K562 (cell line): ENCODE measurements around the gene LRRC4C. TPM values are rescaled to one million over a fixed set of nuclear protein-coding genes. Genes with fewer than 3 reads are reported as not detected.

ENCODE experiments used
- ATAC-seq: fragments of 200-7000 bp; cut with Tn5 transposase; 3 replicates; pipeline ENCODE4 v1.9.1; 2020; ENCODE audit warnings: moderate library complexity
- BruUV-seq: library from RNA; stranded (reverse); fragments of 400-500 nt; replicated peaks from 2 replicates; lab custom pipeline; 2021; lab: Mats Ljungman, UMichigan
- CTCF ChIA-PET: fragments of 300-600 bp; formaldehyde crosslinking; extraction: SDS; loops from one replicate; lab custom pipeline; 2021; ENCODE audit warnings: low intra/inter-chr PET ratio; lab: Yijun Ruan, JAX
- POLR2A ChIA-PET: fragments of 300-600, 350-650 bp; sonication (Branson Sonifier 250); formaldehyde crosslinking; extraction: SDS; loops from one replicate; lab custom pipeline; 2021; ENCODE audit warnings: antibody characterized with exemption, inconsistent platforms; lab: Yijun Ruan, JAX
- DNase-seq, 4 experiments: peaks; one replicate each; pipeline versions ENCODE4 v3.0.0 to v3.0.0-alpha.2; 2011 to 2018; ENCODE audit warnings: low spot score in 3 of 4, mixed read lengths in 3 of 4; ENCODE audit errors: extremely low read depth in 1 of 4
- FAIRE-seq: peaks from 2 replicates; lab custom pipeline; 2011; peaks lifted over from hg19 to GRCh38; lab: Jason Lieb, UNC
- H2AFZ ChIP-seq: 2 replicates; pipeline ENCODE4 v1.6.0; 2011; ENCODE audit warnings: low read depth, low read length, control low read depth, inconsistent platforms
- H3K27ac ChIP-seq: fragments of 200-600 bp; 3 replicates; pipeline ENCODE4 v1.8.0; 2011; ENCODE audit warnings: low read depth, mild to moderate bottlenecking, control low read depth, inconsistent platforms, low read length, moderate library complexity, mixed read lengths; ENCODE audit errors: extremely low read depth
- H3K27me3 ChIP-seq, 2 experiments: fragments of 300-600 bp in 1 of 2; 2 replicates in 1 of 2; 3 replicates in 1 of 2; pipeline versions ENCODE4 v1.6.0 to v1.8.0; 2011; ENCODE audit warnings: inconsistent platforms in 2 of 2, low read length in 2 of 2, mild to moderate bottlenecking in 1 of 2, mixed read lengths in 1 of 2, moderate library complexity in 1 of 2; ENCODE audit not compliant: control insufficient read depth in 2 of 2, insufficient read depth in 2 of 2
- H3K36me3 ChIP-seq: fragments of 300-600 bp; 3 replicates; pipeline ENCODE4 v1.8.0; 2011; ENCODE audit warnings: mild to moderate bottlenecking, low read length, inconsistent platforms; ENCODE audit not compliant: control insufficient read depth, insufficient read depth
- H3K4me1 ChIP-seq, 2 experiments: fragments of 200-600 bp in 1 of 2; replicated peaks in 1 of 2; 2 replicates in 1 of 2; 3 replicates in 1 of 2; pipeline versions ENCODE4 v1.5.1 to v1.8.0; 2011; ENCODE audit warnings: inconsistent platforms in 2 of 2, low read length in 2 of 2, mild to moderate bottlenecking in 1 of 2, mixed read lengths in 1 of 2, moderate library complexity in 1 of 2; ENCODE audit not compliant: control insufficient read depth in 2 of 2, insufficient read depth in 2 of 2
- H3K4me2 ChIP-seq: 2 replicates; pipeline ENCODE4 v1.6.1; 2011; ENCODE audit warnings: low read length, control low read depth, inconsistent platforms, mixed read lengths; ENCODE audit not compliant: insufficient read depth
- H3K4me3 ChIP-seq: fragments of 200-600 bp; sonication (generic), shearing (Covaris generic); 2 replicates; pipeline ENCODE4 v1.5.1; 2016; ENCODE audit warnings: control low read depth, inconsistent platforms
- H3K79me2 ChIP-seq: fragments of 200-600 bp; 3 replicates; pipeline ENCODE4 v1.8.0; 2011; ENCODE audit warnings: low read length, inconsistent platforms; ENCODE audit not compliant: control insufficient read depth, insufficient read depth
- H3K9ac ChIP-seq, 2 experiments: 2 replicates each; pipeline versions ENCODE4 v1.6.0 to v1.6.1; 2011; ENCODE audit warnings: low read depth in 2 of 2, low read length in 2 of 2, control low read depth in 1 of 2, inconsistent platforms in 1 of 2, mild to moderate bottlenecking in 1 of 2, mixed read lengths in 1 of 2; ENCODE audit not compliant: insufficient read depth in 1 of 2
- H3K9me1 ChIP-seq: one replicate; pipeline ENCODE4 v1.6.0; 2011; ENCODE audit warnings: inconsistent platforms, mild to moderate bottlenecking, low read length, moderate library complexity; ENCODE audit not compliant: control insufficient read depth, insufficient read depth
- H3K9me3 ChIP-seq: replicated peaks from 2 replicates; pipeline ENCODE4 v1.5.1; 2011; ENCODE audit warnings: low read depth, low read length, inconsistent platforms; ENCODE audit not compliant: control insufficient read depth, insufficient read depth
- H4K20me1 ChIP-seq: replicated peaks from 2 replicates; pipeline ENCODE4 v1.6.1; 2011; ENCODE audit warnings: low read length, inconsistent platforms, mixed read lengths; ENCODE audit not compliant: control insufficient read depth, insufficient read depth
- CHD7 ChIP-seq: fragments of 200-600 bp; sonication (generic); IDR thresholded peaks from one replicate; pipeline ENCODE4 v1.6.1; 2012; ENCODE audit warnings: mild to moderate bottlenecking, low read depth, low read length, inconsistent platforms
- GTF2A2 ChIP-seq: IDR thresholded peaks from 2 replicates; pipeline ENCODE4 v1.6.1; 2016; ENCODE audit warnings: mild to moderate bottlenecking, missing genetic modification characterization, missing compliant biosample characterization
- HES1 ChIP-seq: fragments of 450-650 bp; IDR thresholded peaks from 2 replicates; pipeline ENCODE4 v1.6.1; 2016; ENCODE audit warnings: low read depth, mild to moderate bottlenecking, moderate library complexity
- MTA3 ChIP-seq: fragments of 450-650 bp; formaldehyde crosslinking; IDR thresholded peaks from 2 replicates; pipeline ENCODE4 v1.6.1; 2017; ENCODE audit warnings: mild to moderate bottlenecking, borderline replicate concordance
- NCOA4 ChIP-seq: fragments of 450-650 bp; IDR thresholded peaks from 2 replicates; pipeline ENCODE4 v1.6.1; 2018; ENCODE audit warnings: mild to moderate bottlenecking; ENCODE audit not compliant: partially characterized antibody
- NR2F6 ChIP-seq: fragments of 450-650 bp; formaldehyde crosslinking; IDR thresholded peaks from 2 replicates; pipeline ENCODE4 v1.4.0; 2020; ENCODE audit warnings: mild to moderate bottlenecking
- POLR2AphosphoS5 ChIP-seq: IDR thresholded peaks from 2 replicates; pipeline ENCODE4 v1.6.1; 2011; ENCODE audit warnings: mild to moderate bottlenecking, low read depth, low read length, moderate library complexity; ENCODE audit not compliant: control insufficient read depth, insufficient read depth
- RBM39 ChIP-seq: fragments of 200-400 bp; formaldehyde crosslinking; optimal IDR thresholded peaks from 2 replicates; pipeline ENCODE3; 2018; ENCODE audit warnings: low read depth, low read length
- SAP30 ChIP-seq: fragments of 200-600 bp; sonication (generic); IDR thresholded peaks from 2 replicates; pipeline ENCODE4 v1.6.1; 2012; ENCODE audit warnings: borderline replicate concordance, low read depth, mild to moderate bottlenecking, moderate library complexity, low read length, control low read depth, inconsistent platforms; ENCODE audit not compliant: insufficient read depth, poor library complexity, severe bottlenecking
- TFAM ChIP-seq: fragments of 250-450 bp; sonication (Bioruptor Pico); conservative IDR thresholded peaks from 2 replicates; pipeline ENCODE4 v1.5.0; 2021; ENCODE audit warnings: mild to moderate bottlenecking, moderate library complexity
- ZNF3 ChIP-seq: fragments of 250-450 bp; sonication (Bioruptor Pico); IDR thresholded peaks from 2 replicates; pipeline ENCODE4 v1.5.0; 2021; ENCODE audit warnings: mild to moderate bottlenecking, moderate library complexity
- WGBS: fragments of 100-300 bp; shearing (Covaris generic); methylation state at CpG from one replicate; pipeline ENCODE4 v1.1.6; 2016; ENCODE audit warnings: low coverage, mixed read lengths; ENCODE audit not compliant: insufficient coverage; ENCODE audit errors: missing lambda C conversion rate; 5-methylcytosine and 5-hydroxymethylcytosine counted together
- in situ Hi-C: fragments of 300-500 bp; cut with MboI; formaldehyde crosslinking; loops from 4 replicates; pipeline ENCODE4 v1.15.0; 2018; ENCODE audit warnings: inconsistent platforms, mixed read lengths
- intact Hi-C: fragments of 100-400 bp; cut with micrococcal nuclease; formaldehyde crosslinking; loops from 2 replicates; pipeline ENCODE4 v1.14.2; 2022
- polyA plus RNA-seq, 8 experiments: library from polyadenylated mRNA; depleted of rRNA in 4 of 8; stranded (reverse) in 5 of 8; unstranded in 3 of 8; fragments of >200 nt; fragmentation: Nextera tagmentation in 2 of 8; fragmentation: Illumina TruSeq in 1 of 8; extraction: Ambion mirVana in 2 of 8; extraction: Trizol in 1 of 8; gene quantifications; 2 replicates each; pipeline versions ENCODE4 v1.2.1 to v1.2.3, GENCODE V29; 2011 to 2014; ENCODE audit warnings: inconsistent platforms in 1 of 8, missing spikeins in 1 of 8
- total RNA-seq, 7 experiments: library from RNA; depleted of rRNA in 6 of 7; stranded (reverse); fragments of >200 nt in 6 of 7; fragmentation: Illumina TruSeq in 2 of 7; extraction: Trizol in 2 of 7; gene quantifications; 2 replicates each; pipeline versions ENCODE4 v1.2.1 to v1.2.3, GENCODE V29; 2011 to 2021; ENCODE audit warnings: low replicate concordance in 1 of 7

The LRRC4C gene
- total and polyA plus RNA-seq, 9 of the 15 experiments (the other 6 are each of a cell fraction or from before 2014, with no cell fraction given), result not detected

GRCh38 chr11:41175304-41175972 is 284.0 kb downstream of the LRRC4C start:
- H3K36me3 ChIP-seq, result no peaks in the 10 kb centered on the region
- H3K27ac ChIP-seq, result no peak overlapping the region
- H4K20me1 ChIP-seq, result no peaks in the 10 kb centered on the region
- no peak overlapping the region for H3K4me2 ChIP-seq
- H3K4me1 ChIP-seq, result no peaks in the 10 kb centered on the region
- no peak overlapping the region for H3K9ac ChIP-seq
- intact Hi-C loops (no loop called here), in situ Hi-C loops (no loop called here)
- H3K4me3 ChIP-seq, result no peak overlapping the region
- CTCF ChIA-PET, result no interaction called here
- no peak for FAIRE-seq
- no peaks in the 10 kb centered on the region for H3K9me1 ChIP-seq
- no peak overlapping the region for H2AFZ ChIP-seq
- POLR2A ChIA-PET, result no interaction called here
- BruUV-seq, result no TSS peak
- no peak for ATAC-seq
- H3K27me3 ChIP-seq, result no peaks in the 10 kb centered on the region
- WGBS, result 0% methylated on average over 1 of the region's 1 CpG
- no peaks in the 10 kb centered on the region for H3K9me3 ChIP-seq
- no peaks in the 10 kb centered on the region for H3K79me2 ChIP-seq
- DNase-seq, result no peak
- TF ChIP-seq NCOA4, result no peak
- TF ChIP-seq HES1, result no peak
- no peak for TF ChIP-seq RBM39
- no peak for TF ChIP-seq ZNF3 (CRISPR knock-in tag)
- TF ChIP-seq GTF2A2 (tag), result no peak
- TF ChIP-seq POLR2AphosphoS5, result no peak
- TF ChIP-seq NR2F6, result no peak
- no peak for TF ChIP-seq SAP30
- TF ChIP-seq TFAM (CRISPR knock-in tag), result no peak
- no peak for TF ChIP-seq MTA3
- no peak for TF ChIP-seq CHD7
